PC-3 (cell line): ENCODE results near the gene DDX52.

Experiments
- CTCF ChIP-seq: fragments of 300-600 bp; sonication (generic); conservative IDR thresholded peaks from 2 replicates; pipeline ENCODE4 v1.5.1; 2017; ENCODE audit warnings: antibody characterized with exemption, low read depth, mild to moderate bottlenecking, low read length
- EZH2 ChIP-seq: fragments of 300-600 bp; sonication (generic); IDR thresholded peaks from one replicate; pipeline ENCODE4 v1.6.1; 2017; ENCODE audit warnings: antibody characterized with exemption, mild to moderate bottlenecking, low read length; ENCODE audit not compliant: unreplicated experiment
- EZH2phosphoT487 ChIP-seq: fragments of 300-600 bp; sonication (generic); IDR thresholded peaks from 2 replicates; pipeline ENCODE4 v1.6.1; 2018; ENCODE audit warnings: mild to moderate bottlenecking, antibody characterized with exemption, low read length, borderline replicate concordance

- TF ChIP-seq CTCF: no peak
- TF ChIP-seq EZH2phosphoT487: no peak
- no peak for TF ChIP-seq EZH2
Measured at GRCh38 chr17:37614391-37614790, 28.9 kb downstream of the DDX52 start.
